Heart left ventricle (tissue), 13 donors: ENCODE results near the gene PDE6C.

Experiments
- POLR2A ChIP-seq, 2 donors: fragments of 450-650 bp; IDR thresholded peaks; one replicate each; pipeline ENCODE4 v1.6.1; 2017; ENCODE audit warnings: antibody characterized with exemption in 2 of 2, mild to moderate bottlenecking in 2 of 2, moderate library complexity in 2 of 2
- TF ChIP-seq, protein P1 (sequence below), 12 donors: fragments of 200-600 bp; sonication (generic) in 4 of 12; IDR thresholded peaks; one replicate each; pipeline versions ENCODE4 v1.5.0 to v1.8.0; 2018 to 2022; ENCODE audit warnings: antibody characterized with exemption in 12 of 12, mild to moderate bottlenecking in 5 of 12
- donor health status: ischemic (EF 13 %, LVEDD 7.1; RV severe dilation, severe dysfunction).
- donor health status: DM: no; HTN: yes; CAD: no.
- donor health status: DM: no; HTN: no; CAD: no.
- donor health status: ischemic (EF 25% LVEDD 6.9; RV normal size, moderate dysfunction).
- donor health status: ischemic (EF 25% LVEDD 5.7; RV mildly dilated, moderate dysfunction).
- donor health status: ischemic (EF 35%, LVEDD 5.7; RV mildly dilated, moderate dysfunction).
- donor health status: nonischemic (EF 11% LVEDD 7.7; RV severe dilation, severe dysfunction).
- donor health status: DM: yes; HTN: yes; CAD: no.
- donor health status: PGD.
- donor health status: ischemic (EF 29% LVEDD 5.4; RV normal size, mild dysfunction).
- donor health status: nonischemic (EF 23%, LVEDD 6.1; RV moderate dilation, normal function).

DNA sequence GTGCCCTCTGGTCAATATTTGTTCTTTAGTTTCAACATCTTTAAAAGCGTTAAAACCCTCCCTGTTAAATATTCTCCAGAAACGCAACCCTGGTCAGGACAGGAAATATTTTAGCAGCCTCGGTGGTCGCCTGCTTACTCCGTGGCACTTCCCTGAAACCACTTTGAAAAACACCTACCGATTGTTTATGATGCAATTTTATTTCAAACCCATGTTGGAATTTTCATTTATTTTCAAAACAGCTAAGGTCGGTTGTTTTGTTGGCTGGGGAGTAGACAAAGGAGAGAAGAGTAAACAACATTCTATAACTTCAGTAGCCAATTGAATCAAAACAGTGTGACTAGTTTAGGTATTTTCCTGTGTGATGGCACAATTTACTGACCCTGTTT lies 10.6 kb upstream of the PDE6C start:
- TF ChIP-seq POLR2A (IDR thresholded peaks at IDR 0.05) = no peak
- TF ChIP-seq, protein P1, sequence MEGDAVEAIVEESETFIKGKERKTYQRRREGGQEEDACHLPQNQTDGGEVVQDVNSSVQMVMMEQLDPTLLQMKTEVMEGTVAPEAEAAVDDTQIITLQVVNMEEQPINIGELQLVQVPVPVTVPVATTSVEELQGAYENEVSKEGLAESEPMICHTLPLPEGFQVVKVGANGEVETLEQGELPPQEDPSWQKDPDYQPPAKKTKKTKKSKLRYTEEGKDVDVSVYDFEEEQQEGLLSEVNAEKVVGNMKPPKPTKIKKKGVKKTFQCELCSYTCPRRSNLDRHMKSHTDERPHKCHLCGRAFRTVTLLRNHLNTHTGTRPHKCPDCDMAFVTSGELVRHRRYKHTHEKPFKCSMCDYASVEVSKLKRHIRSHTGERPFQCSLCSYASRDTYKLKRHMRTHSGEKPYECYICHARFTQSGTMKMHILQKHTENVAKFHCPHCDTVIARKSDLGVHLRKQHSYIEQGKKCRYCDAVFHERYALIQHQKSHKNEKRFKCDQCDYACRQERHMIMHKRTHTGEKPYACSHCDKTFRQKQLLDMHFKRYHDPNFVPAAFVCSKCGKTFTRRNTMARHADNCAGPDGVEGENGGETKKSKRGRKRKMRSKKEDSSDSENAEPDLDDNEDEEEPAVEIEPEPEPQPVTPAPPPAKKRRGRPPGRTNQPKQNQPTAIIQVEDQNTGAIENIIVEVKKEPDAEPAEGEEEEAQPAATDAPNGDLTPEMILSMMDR (IDR thresholded peaks at IDR 0.05) = no peak
